HG03039 (cell line): Measurements from ENCODE around the gene CCDC78.

ENCODE experiments used
- ATAC-seq: cut with Tn5 transposase; IDR thresholded peaks from one replicate; pipeline ENCODE4 v1.9.1; 2021; ENCODE audit warnings: mild to moderate bottlenecking, moderate library complexity; ENCODE audit not compliant: unreplicated experiment

The CCDC78 gene

DNA sequence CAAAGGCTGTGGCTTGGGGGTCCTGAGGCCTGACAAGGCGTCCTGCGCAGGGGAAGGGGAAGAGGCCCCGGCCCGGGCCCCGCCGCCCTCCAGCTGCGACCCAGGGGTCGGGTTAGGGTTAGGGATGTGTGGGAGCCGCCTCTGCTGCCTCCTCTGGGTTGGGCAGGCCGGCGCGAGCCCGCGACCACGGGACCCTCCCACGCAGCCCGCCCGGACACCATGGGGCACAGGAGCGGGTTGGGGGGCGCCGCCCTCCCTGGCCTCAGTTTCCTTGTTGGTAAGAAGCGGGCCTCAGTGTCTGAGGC lies 14.2 kb upstream of the CCDC78 start:
- no peak for ATAC-seq

DNA sequence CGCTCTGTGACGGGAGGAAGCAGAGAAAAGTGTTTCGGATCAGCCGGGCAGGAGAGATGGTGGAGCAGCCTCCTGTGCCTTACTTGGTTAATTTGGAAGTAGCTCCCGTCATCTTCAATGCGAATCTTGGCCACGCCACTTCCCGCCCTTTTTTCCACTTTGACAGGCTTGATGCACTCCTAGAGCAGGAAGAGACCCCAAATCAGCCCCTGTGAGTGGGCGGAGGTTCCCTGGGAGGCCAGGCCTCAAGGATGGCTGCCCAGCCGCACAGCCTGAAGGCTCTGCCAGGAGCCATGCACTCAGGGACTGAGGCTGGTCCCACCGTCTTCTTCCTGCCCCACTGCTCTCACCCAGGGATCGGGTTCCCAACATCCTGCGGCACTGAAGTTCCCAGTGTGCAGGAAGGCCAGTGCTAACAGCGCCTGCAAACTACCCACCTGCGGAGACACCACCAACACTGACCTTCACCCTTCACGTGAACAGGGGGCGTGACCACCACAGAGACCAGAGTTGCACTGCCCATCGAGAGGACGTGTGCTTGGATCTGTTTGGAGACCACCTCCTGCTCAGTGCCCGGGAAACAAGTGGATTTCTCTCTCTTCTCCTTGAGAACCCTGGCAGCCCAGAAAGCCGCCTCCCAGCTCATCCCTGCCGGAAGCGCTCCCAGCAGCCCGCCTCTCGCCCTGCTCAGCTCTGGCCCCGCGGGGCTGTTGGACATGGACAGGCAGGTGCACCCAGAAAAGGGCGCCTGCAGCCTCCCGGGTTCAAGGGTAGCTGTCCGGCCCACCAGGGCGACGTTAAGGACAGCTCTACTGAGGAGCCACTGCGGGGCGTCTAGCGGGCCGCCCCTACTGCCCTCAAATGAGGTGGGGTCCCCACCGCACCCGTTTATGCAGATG lies 13.6 kb upstream of the CCDC78 start:
- no peak for ATAC-seq

DNA sequence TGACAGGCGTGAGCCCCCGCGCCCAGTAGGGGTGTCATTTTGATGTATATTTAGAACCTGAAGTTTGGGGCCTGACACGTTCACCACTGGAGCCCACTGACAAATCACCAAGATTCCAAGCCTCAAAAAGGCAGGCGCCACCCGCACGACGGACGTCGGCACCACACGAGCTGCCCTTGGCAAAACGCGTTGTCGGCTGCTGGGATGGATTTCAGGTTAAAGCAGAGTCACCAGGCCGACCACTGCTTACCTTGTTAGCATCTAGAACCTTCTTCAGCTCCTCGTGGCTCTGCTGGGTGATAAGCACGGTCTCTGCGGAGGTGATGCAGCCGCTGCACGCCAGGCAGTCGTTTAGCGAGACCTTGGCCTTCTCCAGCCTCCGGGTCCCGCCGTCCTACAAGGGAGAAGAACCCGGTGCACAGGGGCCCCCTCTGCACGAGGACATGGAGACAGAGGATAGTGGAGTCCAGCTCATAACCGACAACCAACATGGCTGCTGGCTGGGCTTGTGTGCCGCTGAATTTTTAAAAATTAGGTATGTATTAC lies 10.8 kb upstream of the CCDC78 start:
- no peak for ATAC-seq

DNA sequence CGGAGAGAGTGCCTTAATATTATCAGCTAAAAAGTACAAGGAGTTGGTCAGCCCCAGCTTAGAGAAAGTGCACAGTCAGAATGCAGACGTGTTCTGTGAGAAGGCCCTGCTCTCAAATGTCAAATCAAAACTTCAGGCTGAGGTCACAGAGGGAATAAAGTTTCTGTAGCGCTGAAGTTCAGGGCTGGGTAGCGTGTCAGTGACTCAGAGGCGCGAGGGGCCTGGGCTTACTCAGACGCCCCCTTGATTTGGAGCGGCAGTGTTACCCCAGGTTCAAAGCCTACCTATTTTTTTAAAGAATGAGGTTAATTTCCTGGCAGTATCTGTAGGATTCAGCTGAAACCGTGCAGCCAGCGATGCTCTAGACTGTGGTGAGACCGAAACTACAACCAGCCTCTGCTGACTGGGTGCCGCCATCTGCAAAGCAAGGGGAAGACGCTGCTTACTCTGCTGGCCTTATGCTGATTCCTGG lies 9.8 kb upstream of the CCDC78 start:
- ATAC-seq: no peak

DNA sequence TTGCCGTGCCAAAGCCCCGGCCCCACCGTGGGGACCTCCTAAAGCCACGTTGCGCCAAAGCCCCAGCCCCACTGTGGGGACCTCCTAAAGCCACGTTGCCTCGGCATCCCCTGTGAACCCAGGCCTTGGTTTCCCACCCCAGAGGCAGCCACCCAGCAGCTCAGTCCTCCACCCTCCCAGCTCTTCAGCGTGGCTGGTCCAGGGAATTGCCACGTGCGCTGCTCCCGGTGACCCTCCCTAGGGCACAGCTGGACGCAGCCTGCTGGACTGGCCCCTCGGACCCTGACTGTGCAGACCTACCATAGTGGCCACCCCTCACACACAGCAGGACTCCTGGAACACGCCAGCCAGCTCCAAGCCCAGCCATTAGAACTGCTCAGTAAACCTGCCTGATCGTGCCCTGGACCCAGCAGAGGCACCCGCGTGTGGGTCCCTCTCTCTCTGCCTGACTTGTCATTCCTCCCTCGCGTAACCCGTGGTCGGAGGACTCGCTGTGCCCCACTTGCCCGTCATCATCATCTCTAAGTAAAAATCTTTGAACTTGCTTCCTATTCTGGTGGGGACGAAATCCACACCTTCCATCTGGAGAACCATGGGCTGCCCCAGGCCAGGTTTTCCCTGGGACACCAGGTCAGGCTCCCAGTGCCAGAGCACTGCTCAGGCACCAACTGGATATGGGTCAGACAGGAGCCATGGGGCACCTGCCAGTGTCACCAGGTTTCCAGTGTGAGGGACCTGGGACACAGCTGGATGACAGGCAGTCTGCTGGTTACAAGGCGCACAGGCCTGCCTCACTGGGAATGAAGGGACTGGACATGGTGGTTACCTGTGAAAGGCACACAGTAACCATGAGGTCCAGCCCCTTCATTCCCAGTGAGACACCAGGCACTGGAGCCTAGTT lies 9.0 kb upstream of the CCDC78 start:
- no peak for ATAC-seq

DNA sequence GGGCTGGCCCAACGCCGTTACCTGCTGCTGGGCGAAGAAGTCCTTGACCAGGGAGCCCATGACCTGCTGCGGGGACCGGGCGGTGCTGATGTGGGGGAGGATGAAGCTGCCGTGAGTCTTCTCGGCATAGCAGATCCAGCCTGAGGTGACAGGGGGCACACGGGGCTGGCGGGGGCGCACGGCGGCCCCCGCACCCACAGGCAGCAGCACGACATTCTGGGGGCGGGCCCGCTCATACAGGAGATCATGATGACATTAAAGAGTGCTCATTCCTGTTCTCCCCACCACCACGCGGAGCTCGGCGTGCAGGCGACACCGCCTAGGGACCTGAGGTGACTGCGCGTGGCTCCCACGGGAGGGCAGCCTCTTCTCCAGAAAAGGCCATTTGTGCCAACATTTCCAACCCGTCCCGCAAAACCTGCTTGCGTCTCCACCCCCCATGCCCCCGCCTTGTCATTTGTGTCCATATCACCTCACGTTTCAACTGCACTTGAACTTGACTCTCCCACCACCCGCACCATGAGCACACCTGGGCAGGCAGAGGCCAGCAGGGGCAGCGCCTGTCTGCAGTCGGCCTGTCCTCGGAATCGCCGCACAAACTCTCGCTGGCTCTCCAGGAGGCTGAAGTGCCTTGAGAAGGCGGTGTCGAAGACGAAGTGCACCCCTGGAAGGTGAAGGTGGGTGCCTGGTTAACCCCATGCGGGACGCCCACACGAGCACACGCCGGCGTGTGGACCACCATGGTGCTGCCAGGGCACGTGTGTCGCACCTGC lies 8.2 kb upstream of the CCDC78 start:
- ATAC-seq: no peak

DNA sequence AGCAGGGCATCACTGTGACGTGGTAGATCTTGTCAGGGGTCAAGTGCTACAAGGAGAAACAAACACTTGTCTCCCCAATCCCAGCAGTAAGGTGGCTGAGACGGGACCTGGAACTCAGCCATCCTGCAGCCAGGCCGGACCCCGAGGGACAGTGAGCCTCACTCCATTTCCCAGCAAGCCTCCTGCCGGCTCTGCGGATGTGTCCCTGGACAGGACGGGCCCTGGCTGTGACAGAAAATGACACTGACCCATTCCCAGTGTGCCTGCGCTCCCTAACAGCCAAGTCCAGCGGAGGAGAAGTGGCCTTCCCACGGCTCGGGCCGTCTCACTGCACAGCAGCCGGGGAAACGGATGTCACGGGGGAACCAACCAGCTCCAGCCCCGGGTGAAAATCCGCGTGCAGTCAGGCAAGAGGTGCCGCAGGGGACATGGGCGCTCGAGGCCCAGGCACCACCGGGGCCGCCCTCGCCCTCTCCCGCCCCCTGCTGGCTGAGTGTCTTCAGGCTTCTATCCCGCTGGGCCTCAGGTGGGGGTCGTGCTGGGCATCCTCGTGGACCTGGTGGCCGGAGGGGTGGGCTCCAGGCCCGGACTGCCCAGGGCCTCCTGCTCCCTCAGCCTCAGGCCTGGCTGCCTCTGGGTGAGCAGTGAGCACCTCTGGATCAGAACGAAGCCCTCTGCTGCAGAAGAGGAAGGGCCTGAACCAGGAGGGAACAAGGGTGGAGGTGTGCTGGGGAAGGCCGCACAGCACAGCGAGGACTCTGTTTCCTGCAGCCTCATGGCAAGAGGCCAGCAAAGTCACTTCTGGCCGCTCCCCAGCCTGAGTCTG lies 7.4 kb upstream of the CCDC78 start:
- no peak for ATAC-seq

DNA sequence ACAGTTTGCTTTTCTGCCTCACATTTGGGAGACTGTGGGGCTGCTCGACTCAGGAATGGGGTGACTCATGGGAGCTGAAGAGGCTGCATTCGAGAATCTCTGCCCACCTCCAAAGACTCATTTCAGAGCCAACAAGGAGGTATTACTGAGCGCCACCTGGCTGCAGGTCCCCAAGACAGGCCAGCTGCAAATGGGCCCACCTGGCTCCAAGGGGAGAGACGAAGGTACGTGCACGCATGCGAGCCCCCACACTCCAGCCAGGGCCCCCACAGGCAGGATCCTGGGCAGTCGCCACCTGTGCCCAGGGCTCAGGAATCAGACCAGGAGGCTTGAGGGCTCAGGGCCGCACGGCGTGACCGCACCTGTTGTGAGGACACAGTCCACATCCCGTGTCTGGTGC lies 6.7 kb upstream of the CCDC78 start:
- ATAC-seq: no peak

DNA sequence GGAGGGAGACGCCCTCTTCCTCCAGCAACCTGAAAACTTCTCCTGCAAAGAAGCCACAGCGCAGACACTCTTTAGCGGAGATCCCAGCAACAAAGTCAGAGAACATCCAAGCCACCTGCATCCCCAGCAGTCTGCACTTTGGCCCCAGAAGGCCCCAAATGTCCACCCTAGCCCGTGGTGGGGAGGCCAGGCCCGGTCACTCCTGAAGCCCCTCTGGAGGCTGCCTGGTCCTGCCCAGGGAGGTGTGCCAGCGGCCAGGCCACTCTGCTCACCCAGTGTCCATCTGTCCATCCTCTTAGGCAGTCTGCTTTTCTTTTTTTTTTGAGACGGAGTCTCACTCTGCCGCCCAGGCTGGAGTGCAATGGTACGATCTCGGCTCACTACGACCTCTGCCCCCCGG lies 6.1 kb upstream of the CCDC78 start:
- no peak for ATAC-seq

DNA sequence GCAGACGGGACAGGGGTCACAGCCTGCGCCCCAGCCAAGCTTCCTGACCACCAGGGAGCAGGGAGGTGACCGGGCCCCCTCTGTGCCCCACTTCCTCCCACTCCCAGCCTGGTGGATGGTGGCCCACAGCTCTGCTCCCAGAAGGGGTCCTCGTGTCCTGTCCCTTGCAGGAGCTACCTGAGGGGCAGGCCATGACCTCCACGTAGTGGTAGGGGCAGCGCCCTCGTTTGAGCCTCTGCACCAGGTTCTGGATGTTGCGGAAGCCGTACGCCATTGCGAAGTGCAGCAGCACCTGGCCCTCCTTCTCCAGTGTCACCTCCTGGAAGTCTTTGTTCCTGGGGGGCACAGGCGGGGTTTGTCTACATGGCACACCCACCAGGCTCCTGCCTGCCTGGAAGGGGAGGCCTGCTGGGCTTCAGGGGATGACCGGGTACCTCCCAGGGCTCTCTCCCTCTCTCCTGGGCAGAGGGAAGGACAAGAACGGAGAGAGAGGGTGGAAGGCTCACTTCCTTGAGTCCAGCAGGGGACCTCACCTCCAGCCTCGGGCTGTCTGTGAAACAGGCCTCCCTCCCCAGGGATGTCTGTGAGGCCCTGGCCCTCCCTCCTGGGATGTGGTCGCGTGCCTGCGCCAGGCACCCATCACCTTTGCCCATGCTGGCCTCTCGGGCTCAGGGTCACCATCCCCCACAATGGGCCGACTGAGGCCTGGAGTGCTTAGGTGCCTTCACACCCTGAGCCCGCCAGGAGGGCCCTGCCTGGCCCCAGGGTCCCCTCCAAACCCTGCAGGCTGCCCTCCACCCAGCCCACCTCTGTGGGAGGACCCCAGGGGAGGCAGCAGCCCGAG lies 4.6 kb upstream of the CCDC78 start:
- ATAC-seq: no peak

DNA sequence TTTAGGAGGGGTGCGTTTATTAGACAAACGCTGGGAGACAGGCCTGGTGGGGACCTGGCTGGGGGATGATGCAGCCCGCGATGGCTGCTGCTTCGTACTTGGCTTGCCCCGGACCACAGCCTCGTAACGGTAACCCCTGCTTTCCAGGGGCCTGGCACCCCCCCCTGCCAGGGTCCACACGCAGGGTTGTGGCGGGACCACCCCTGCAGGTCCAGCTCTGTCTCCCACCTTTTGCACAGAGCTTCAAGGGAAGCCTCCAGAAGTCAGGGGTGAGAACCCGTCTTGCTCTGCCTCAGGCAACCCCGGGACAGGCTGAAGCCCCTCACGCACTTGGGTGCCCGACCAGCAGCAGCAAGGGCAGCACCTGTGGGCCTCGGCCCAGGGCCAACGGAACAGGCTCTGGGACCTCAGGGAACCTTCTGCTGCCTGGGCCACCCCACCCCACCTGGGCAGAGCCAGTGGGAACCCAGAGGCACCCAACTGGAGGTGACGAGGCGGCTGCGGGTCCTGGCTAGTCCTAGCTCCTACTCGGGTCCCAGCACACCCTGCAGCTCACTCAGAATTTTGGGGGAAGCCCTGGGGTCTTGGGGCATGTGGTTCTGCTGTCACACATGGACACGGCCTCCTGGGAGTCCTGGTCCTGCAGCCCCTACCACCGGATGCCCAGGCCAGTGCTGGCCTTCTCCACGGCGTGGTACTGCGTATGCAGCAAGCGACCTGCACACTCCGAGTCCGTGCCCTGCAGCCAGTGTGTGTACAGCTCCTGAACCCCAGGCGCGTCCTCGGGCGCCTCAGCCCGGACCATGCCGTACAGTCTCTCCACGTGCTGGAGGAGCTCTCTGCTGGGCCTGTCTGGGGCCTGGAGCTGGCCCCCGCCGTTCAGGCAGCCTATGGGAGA lies 3.8 kb upstream of the CCDC78 start:
- ATAC-seq: no peak

DNA sequence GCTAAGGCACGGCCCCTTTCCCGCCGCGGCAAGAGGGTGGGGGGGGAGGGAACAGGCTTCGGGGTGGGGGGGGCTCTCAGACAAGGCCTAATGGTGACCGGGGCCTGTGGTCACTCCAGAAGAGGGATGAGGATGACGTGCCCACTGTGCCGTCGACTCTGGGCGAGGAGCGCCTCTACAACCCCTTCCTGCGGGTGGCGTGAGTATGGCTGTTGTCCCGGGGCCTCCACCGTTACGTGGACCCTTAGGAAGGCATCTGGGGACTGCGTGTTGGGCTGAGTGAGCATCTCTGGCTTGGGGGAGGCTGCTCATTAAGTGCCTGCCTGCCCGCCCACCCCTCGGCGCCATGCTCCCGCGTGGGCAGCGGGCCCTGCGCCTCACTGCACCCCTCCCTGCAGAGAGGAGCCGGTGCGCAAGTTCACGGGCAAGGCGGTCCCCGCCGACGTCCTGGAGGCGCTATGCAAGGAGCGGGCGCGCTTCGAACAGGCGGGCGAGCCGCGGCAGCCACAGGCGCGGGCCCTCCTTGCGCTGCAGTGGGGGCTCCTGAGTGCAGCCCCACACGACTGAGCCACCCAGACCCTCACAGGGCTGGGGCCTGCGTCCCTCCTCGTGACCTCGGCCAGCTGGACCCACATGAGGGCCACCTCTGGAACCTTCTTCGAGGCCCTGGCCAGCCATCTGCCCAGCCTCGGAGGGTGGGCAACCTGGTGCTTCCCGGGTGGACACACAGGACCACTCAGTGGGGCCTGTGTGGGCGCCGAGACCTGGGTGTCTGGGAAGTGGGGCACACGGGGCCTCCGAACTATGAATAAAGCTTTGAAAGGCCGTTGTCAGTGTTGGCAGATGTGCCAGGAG lies 2.9 kb upstream of the CCDC78 start:
- no peak for ATAC-seq

DNA sequence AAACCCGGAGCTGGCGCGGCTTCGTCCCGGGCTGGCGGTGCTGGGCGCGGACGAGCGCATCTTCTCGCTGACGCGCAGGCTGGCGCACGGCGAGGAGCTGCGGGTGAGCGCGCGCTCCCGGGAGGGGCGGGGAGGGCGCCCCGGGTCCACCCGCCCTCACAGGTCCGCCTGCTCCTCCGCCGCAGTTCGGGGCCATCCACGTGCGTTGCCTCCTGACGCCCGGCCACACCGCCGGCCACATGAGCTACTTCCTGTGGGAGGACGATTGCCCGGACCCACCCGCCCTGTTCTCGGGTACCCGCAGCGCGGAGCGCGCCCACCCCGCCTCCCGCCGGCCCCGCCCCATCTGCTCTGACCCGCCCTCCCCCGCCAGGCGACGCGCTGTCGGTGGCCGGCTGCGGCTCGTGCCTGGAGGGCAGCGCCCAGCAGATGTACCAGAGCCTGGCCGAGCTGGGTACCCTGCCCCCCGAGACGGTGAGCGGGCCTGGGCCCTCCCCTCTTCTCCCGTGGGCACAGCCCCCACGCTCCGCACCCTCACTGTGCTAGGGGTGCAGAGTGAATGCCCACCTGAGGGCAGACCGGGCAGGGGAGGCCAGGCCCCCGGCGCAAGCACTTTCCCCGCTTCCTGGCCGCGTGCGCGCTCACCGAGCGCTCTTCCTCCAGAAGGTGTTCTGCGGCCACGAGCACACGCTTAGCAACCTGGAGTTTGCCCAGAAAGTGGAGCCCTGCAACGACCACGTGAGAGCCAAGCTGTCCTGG lies 2.1 kb upstream of the CCDC78 start:
- no peak for ATAC-seq

DNA sequence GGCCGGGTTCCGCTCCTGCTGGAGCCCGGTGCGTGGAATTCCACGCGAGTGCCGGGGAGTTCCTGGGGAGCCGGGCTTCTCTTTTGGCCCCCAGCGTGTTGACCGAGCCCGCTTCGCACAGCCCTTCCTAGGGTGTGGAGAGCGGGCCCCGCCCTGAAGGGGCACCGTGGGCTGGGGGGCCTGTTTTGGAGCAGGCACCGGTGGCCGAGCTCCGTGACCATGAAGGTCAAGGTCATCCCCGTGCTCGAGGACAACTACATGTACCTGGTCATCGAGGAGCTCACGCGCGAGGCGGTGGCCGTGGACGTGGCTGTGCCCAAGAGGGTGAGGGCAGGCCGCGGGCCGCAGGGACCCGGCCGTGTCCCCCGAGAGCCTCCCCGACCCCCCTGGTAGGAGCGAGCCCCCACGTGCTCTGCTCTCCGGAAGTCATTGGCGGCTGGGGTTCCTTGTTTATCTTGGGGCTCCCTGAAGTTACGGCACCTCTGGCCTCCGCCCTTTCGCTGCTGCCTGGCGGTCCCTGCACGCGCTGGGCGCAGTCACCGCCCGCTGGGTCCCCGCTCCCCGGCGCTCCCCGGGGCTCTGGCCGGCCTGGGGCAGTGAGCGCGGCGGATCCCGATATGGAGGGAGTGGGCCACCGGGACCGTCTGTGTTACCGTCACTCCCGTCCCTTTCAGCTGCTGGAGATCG lies 1.2 kb upstream of the CCDC78 start:
- no peak for ATAC-seq

DNA sequence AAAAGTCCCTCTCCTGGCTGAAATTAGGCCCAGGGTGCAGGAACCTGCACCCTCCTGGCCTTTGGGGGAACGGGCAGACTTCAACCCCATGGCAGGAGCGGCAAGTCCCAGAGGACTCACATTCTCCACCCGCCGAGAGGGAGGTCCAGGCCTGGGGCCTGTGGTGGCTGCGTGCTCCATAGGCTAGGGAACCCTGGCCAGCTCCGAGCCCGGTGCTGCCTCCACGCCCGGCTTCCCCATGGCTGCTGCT lies 130 bp downstream of the CCDC78 start:
- ATAC-seq: no peak

DNA sequence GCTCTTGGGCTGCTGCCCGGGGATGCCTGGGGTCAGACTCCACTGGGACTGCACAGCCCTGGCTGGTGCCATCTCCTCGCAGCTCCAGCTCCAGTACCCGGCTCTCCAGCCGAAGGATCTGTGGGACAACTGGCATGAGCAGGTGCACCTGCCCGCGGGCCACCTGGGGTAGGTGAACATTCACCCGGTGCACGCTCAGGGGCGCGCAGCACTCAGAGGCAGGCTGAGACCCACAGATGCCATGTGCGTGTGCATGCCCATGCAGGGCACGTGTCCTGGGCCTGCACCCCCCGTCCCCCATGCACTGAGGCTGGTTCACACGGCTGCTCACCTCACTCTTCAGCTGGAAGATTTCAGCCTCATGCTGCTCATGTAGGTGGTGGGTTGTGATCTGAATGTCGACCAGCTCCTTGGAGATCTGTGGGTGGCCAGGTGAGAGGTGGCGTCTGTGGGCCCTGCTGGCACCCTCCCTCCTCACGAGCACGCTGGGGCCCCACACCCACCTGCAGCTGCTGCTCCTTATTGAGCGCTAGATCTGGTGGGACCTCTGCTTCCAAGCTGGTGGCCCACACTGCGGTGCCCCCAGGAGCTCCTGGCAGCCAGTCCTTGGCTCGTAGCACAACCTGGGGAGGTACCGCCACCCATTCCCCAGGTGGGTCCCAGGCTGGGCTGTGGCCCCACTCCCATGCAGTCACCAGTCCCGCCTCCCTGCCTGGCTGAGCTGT lies 618 bp downstream of the CCDC78 start:
- no peak for ATAC-seq
